Stimulated activated CD8-positive, alpha-beta memory T cell treated with anti-CD3 and anti-CD28 coated beads, Interleukin-2, amount 100 ng/mL, for 48 hours (primary cell): ENCODE results near the gene EDA.
"Not testable (repeated sequence)": the region's sequence is repeated elsewhere in the genome, so short reads cannot be mapped to it uniquely, and the experiment has no call there.

Experiments used
- DNase-seq, 2 donors: peaks; one replicate each; pipeline ENCODE4 v3.0.0-alpha.2; 2020; ENCODE audit warnings: low read depth in 2 of 2

EDA gene

DNA sequence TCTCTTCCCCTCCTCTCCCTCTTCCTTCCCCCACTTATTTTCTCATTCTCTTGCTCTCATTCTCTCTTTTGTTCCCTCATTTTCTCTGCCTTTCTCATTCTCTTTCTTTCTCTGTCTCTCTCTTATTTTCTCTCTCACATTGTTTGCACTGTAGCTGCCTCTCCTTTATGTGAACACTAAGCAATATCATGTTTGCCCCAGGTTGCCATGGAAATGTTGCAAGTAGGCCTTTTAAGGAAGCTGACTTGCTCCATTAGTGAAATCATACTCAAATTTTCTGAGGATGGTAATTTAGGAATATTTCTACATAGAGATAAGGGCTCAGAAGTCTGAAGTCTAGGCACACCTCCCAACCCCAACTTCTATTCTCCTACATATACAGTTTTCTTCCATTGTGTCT, 130.1 kb downstream of the EDA start:
- DNase-seq: no peak

DNA sequence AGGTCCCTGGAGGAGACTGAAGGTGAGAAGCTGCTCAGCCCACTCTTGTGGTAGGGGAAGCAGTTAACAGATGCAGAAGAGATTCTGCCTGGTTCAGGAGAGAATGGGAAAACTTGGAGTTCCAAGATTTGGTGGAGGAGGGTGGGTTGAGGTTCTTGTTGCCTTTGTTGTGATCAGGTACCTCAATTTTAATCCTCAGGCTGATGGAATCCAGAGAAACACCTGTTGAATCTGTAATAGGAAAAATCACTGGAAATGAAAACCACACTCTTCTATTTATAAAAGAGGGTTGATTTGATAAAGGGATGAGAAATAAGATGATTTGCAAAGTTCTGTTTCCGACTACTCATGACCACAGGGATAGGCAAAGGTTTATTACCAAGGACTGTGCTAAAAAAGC, 132.1 kb downstream of the EDA start:
- no peak for DNase-seq

DNA sequence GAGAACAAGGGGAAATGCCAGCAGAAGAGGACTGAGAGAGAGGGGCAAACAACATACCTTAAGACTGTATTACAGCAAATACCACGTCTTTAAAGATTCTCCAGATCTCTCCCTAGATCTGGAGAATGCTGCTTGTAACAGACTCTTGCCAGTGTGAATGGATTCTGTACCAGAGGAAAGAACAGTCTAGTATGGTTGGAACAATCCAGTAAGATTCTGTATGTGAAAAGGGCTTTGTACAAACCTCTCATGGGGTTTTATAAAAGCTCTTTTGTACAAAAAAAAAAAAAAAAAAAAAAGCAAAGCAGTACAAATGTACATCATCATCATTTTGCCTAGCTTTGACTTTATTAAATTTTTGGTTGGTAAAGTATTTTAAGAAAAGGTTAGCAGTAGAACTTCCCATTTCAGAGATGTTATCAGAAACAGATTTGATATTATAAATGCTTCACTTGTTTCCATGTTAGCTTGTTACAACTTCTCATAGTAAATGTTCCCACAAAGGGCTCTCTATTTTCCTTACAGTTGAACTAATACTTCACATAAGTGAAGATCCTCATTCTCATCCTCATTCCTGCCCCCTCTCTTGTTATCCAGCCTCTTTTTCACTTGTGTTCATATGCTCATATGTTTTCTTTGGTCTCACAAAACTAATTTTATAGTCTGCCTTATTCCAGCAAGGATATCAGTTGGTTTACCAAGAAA, 144.2 kb downstream of the EDA start:
- DNase-seq: no peak

DNA sequence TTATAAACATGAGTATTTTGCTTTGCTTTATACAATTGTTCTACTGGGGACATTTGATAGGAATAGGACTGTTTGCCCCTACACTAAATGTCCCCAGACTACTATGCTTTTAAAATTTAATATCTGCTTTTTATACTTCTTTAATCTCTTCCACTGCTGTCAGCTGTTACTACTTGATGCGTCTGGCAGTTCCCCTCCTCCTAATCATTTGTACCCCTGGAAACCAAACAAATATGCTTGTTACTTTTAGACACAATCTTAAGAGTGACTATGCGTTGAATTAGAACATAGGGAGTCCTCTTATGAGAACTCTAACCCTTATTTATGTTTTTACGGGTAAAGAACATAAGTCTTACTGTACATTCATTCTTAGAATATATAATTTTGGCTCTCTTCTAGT, 145.7 kb downstream of the EDA start:
- DNase-seq: no peak

DNA sequence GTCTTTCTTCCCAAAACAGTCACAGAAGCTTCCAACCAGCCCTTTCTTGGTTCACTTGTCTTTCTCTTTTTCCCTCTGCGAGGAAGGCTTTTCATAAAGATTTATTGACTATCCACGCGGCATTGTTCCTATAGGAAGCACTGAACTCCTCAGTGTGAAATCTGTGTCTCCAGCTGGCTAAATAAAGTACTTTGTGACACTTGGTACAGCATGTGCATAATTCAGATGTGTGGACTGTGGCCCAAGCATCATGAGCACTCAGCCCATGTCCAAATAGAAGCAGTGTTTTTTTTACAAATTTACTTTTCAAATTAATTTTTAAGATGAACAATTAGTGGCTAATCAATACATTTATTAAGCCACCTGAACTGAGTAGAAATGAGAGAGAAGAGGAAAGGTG, 146.4 kb downstream of the EDA start:
- no peak for DNase-seq

DNA sequence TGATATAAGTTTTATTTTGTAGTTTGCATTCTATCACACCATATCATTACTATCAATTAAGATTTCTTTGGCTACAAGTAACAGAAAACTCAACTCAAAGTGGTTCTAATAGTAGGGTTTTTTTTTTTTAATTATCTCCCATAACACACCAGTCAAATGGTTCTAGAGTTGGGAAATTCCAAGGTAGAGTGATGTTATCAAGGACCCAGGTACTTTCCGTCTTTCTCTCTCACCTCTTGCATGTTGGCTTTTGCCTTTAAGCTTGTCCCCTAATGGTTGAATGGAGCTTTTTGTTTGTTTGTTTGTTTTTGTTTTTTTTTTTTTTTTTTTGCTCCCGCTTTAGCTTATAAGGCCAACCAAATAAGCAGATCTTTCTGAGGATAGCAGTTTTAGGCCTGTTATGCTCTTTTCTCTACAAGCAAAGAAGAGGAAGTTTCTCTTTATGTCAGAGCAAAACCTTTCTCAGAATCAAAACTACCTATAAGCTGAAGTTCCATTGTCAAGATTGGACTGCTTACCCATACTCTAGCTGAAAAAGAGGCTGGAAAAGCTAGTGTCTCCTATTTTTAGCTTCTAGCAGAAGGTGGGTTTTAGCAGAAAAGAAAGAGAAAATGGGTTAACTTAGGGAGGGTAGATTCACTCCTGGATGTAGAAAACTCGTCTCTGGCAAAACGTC, 177.5 kb downstream of the EDA start:
- no peak for DNase-seq

DNA sequence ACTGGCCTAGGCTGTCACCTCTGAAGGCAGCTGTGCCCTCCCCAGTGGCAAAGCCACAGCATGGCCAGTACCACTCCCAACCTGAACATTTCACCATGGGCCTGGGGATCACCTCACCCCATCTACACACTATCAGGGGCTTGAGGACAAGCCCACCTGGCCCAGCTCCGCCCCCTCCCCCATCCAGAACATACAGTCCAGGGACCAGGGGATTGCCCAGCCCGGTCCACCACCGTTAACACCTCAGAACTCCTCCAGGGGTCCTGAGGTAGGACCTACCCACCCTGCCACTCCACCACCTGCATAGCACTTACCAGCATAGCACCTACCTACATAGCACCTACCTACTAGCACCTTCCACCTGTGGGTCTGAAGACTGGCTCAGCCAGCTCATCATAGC, 179.8 kb downstream of the EDA start:
- DNase-seq: no peak

DNA sequence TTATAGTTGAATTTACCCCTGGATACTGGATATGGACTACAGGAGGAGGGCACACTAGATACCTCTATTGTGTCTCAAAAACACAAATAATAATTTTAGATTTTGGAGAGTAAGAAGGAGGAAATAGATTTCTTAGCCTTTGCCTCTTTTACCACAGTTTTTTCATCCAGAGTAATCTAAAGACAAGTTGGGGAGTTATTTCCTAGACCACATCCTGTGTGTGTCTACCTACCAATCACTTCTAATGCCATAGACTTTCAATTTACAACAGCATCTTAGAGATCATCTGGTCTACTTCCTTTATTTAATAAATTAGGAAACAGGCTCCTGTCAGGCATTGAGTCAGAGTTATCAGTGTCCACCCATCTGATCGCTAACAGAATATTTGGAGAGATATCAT, 191.5 kb downstream of the EDA start:
- no peak for DNase-seq

DNA sequence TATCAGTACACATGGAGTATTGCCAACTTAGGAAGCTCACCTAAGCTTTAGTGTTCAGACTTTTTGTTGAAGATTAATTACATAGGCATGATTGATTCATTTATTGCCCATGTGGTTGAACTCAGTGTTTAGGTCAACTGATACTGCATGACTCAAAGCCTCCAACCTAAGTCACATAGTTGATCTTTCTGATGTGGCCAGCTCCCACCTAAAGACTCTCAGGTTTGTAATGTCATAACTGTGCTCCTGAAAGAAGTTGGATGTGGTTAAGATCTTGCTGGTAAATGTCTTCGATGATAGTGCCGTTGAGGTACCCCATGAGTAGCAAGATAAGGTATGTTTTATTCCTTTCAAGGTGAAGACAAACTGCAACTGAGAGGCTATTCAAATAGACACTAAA, 192.5 kb downstream of the EDA start:
- DNase-seq: no peak

DNA sequence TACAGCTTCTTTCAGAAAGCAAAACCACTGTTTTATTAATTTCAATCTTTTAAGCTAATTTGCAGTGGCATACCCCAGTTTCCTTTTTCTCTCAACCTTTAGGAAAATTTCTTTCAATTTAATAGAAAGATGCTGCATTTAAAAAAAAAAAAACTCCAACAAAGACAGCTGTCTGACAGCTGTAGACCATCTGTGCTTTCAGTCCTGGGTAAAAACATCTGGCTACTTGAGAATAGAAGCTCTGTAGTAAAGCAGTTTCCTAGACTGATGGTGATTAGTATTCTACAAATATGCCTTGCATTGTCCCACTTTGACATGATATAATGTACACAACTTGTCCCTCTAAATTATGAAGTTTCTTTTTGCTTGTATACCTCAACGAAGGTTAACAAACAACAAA, 197.8 kb downstream of the EDA start:
- DNase-seq: no peak

DNA sequence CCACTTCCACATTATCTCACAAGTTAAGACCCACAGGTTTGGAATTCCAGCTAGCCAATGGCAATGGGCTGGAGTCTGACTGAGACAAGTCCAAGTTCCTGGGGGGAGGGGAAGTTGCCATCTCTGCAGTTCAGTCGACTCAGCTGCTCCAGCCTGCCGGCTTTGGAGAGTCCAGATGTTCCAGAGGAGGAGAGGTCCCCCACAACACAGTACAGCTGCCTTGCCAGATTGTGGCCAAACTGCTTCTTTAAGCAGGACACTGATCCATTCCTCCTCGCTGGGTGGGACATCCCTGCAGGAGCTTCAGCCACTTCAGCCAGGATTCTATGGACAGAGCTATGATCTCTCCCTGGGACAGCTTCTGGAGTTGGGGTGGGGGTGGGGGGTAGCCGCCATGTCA, 199.2 kb downstream of the EDA start:
- DNase-seq: no peak

DNA sequence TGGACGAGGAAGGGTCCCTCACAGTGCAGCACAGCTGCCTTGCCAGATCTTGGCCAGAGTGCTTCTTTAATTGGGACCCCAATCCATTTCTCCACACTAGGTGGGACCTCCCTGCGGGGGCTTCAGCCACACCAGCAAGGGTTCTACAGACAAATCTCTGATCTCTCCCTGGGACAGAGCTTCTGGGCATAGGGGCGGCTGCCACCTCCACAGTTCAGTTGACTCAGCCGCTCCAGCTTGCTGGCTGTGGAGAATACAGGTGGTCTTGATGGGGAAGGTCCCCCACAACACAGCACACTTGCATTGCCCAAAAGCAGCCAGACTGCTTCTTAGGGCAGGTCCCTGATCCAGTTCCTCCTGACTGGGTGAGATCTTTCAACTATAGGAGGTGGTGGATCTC, 199.6 kb downstream of the EDA start:
- no peak for DNase-seq

DNA sequence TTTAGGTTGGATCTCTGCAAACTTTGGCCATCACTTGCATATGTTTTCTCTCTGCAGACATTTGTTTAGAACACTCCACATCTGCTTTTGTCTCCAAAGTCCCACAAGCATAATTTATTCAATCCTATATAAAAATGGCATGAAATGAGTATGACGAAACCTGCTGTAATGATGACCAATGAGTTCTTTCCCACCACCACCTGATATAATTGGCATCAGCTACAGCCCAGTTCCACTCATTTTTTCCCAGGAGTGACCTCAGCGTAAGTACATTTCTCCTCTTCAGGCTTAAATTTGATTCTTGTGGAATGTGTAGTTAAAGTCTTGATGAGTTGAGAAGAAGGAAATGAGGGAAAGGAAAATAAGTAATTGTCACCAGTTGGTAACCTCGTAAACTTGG, 228.7 kb downstream of the EDA start:
- no peak for DNase-seq

DNA sequence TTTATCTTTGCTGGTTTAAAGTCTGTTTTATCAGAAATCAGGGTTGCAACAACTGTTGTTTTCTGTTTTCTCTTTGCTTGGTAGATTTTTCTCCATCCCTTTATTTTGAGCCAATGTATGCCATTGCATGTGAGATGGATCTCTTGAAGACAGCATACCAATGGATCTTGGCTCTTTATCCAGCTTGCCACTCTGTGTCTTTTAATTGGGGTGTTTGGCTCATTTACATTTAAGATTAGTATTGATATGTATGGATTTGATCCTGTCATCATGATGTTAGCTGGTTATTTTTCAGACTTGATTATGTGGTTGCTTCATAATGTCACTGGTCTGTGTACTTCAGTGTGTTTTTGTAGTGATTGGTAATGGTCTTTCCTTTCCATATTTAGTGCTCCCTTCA, 244.1 kb downstream of the EDA start:
- not testable (repeated sequence) for DNase-seq

DNA sequence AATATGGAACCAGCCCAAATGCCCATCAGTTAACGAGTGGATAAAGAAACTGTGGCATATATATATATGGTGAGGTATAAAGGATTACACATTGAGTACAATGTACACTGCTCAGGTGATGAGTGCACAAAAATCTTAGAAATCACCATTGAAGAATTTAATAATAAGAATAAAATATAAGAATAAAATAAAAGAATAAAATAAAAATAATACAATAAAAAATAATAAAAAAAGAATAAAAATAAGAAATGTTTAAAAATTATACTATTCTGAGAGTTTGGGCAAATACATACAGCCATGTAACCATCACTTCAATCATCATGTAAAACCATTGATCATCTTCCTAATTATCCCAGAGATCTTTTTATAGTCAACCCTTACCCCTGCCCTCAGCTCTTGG, 260.3 kb downstream of the EDA start:
- no peak for DNase-seq

DNA sequence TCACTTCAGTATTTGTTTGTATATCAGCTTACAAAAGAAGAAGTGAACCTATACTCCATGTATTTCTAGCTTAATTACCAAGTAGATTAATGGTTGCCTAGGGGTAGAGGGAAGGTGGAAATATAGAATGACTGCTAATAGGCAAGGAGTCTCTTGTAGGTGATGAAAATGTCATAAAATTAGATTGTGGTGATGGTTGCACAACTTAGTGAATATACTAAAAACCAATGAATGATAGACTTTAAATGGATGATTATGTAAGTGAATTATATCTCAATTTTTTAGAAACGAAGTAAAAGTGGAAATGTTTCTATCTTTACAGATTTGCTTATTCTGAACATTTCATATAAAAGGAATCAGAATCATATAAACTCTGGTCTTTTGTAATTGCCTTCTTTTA, 268.3 kb downstream of the EDA start:
- DNase-seq: no peak

DNA sequence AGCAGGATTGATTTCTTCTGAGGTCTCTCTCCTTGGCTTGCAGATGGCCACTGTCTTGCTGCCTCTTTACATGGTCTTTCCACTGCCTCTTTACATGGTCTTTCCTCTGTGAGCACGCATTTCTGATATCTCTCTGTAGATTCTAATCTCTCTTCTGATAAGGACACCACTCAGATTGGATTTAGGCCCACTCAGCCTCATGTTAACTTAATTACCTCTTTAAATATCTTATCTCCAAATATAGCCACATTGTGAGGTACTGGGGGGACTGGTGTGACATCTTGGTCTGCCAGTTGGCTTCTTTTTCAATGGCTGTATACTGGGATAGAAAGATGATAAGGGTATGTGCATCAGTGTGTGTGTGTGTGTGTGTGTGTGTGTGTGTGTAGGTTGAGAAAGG, 280.1 kb downstream of the EDA start:
- DNase-seq: no peak

DNA sequence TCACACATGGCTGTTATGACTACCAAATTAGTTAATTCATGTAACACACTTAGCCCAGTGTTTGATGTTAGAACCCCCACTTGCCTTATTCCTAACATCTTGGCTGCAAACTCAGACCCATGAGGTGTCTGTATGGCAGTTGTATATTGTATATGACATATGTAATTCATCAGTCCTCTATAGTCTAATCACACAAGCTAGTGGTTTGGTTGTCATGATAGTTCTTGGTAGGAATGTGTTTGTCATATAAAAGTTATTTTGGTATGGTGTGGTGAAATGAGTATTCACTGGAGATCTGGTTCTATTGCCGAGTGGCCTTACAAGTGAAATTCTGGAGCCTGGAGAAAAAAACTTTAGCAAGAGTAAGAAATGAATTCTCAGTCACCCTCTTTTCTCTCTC, 284.6 kb downstream of the EDA start:
- no peak for DNase-seq

DNA sequence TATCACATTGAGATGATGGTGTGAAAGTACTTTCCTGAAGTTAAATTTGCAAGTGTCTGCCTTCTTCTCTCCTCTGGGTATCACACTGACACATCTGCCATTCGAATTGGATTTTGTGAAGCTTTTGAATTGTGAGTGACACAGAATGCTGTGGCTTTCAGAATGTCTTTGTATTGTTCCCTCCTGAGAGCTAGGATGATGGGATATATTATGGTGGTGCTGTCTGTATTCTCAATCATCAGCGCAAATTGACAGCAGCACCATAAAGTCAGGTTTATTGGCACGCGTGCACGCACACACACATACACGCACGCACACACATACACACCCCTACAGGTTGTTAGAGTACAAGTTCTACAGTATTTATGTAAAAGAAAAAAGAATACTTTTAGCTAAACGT, 290.5 kb downstream of the EDA start:
- DNase-seq: no peak

DNA sequence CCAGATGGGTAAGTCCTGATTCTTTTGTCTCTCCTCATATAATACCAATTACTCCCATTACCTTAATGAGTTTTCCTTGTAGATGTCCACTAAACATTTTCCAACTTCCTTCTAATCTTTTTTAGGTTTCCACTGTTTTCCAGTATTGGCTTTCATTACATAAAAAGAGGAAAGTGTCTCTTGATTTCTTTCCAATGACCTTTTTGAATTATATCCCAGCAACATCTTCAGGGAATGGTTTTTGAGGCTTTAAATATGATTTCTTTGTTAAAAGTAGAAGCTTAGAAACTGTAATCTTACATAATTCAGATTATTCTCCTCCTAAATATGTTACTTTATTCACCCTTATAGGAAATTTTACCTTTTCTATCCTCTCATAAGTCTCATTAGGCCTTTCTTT, 298.9 kb downstream of the EDA start:
- no peak for DNase-seq

DNA sequence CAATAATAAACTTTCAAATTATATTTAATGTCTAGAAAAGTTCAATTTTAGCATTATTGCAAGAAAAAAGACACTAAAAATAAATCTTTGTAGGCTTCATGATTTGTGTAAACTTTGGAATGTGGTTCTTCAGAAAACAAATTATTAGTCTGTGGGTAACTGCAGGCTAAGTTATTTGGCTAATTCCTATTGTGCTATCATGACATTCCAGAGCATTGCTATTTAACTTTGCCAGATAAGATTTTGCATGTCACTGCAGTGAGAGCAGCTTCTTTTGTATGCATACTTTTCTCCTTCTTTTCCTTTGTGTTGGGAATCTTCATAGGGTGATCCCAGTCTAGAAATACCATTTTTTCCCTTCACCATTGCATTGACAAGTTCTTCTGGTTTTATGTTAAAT, 303.8 kb downstream of the EDA start:
- no peak for DNase-seq

DNA sequence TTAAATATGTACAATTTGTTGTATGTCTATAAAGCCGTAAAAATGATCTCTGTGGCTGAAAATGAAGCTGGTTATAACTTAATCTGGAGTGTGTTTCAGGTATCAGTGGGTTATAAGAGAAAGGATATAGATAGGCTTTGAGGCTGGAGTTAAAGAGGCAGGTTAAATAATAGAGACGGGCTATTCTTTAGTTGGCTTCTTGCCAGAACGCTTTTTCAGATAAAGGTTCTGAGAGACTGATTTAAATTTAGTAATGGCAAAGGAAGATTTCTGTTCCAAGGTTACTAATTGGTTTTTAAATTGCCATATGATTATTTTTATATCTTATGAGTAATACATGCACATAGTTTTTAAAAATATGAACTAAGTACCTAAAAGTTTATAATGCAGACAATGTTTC, 316.4 kb downstream of the EDA start:
- no peak for DNase-seq

DNA sequence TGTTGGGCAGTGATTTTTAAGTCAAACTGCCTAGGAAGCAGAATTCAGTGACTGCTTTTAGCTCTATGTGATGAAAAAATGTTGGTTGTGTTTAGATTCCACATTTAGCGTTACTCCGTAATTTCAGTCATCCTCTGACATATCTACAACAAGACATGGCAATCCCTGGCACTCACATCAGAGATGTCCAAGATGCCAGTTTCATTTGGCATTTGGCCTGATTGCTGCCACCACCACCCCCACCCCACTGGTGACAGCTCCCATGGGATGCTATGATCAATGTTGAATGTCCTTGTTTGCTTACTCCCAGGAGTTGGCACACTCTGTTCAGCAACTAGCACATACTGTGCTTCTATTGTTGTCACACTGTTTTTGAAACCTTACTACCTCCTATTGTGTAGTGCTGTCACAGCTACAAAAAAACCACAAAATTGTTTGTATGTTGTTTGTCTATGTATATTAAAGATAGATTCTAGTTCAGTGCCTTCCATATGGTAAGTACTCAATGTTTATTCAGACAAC, 332.4 kb downstream of the EDA start:
- no peak for DNase-seq

DNA sequence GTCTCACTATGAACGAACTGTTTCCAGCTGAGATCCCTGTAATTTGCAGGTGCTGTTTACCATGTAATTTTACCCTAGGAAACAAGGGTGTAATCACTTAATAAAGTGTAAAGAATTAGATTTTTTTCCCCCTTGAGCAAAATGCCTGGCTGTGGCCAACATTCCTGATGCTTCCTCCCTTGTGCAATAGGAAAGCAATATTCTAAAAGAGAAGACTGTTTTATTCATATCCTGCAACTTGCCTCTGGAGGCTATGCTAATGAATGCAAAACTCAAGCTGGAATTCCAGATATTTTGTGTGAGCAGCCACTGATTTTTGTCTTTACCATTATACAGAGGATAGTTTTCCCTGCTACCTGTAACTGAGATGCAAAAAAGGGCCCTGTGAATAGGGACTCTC, 335.8 kb downstream of the EDA start:
- DNase-seq: no peak
